GM23338 (cell line): ENCODE measurements around the gene ANKRD40CL.

ENCODE experiments used
- CREB1 ChIP-seq: fragments of 250-450 bp; sonication (Bioruptor Pico); IDR thresholded peaks from 2 replicates; pipeline ENCODE4 v1.5.0; 2020; ENCODE audit warnings: low read depth, mild to moderate bottlenecking, moderate library complexity
- CTCF ChIP-seq, 2 experiments: fragments of 200-600 bp in 1 of 2; sonication (generic) in 1 of 2; conservative IDR thresholded peaks; 2 replicates each; pipeline versions ENCODE4 v1.5.1 to v1.6.1; 2016 to 2017; ENCODE audit warnings: antibody characterized with exemption in 2 of 2, low read depth in 2 of 2, mild to moderate bottlenecking in 2 of 2, moderate library complexity in 1 of 2
- ETS1 ChIP-seq: IDR thresholded peaks from 2 replicates; pipeline ENCODE4 v1.6.1; 2016; ENCODE audit warnings: antibody characterized with exemption
- EZH2 ChIP-seq: fragments of 200-600 bp; sonication (generic); IDR thresholded peaks from one replicate; pipeline ENCODE4 v1.8.0; 2017; ENCODE audit warnings: antibody characterized with exemption, mild to moderate bottlenecking, low read depth; ENCODE audit not compliant: unreplicated experiment
- EZH2phosphoT487 ChIP-seq: fragments of 200-600 bp; sonication (generic); IDR thresholded peaks from one replicate; pipeline ENCODE4 v1.8.1; 2018; ENCODE audit warnings: antibody characterized with exemption; ENCODE audit not compliant: unreplicated experiment
- JUNB ChIP-seq: IDR thresholded peaks from one replicate; pipeline ENCODE4 v1.6.1; 2016; ENCODE audit warnings: antibody characterized with exemption; ENCODE audit not compliant: unreplicated experiment
- NANOG ChIP-seq: IDR thresholded peaks from 2 replicates; pipeline ENCODE4 v1.6.1; 2016; ENCODE audit warnings: antibody characterized with exemption, borderline replicate concordance
- POLR2AphosphoS5 ChIP-seq: IDR thresholded peaks from 2 replicates; pipeline ENCODE4 v1.6.1; 2016; ENCODE audit warnings: antibody characterized with exemption, low read depth
- REST ChIP-seq: IDR thresholded peaks from one replicate; pipeline ENCODE4 v1.6.1; 2018; ENCODE audit warnings: antibody characterized with exemption; ENCODE audit not compliant: unreplicated experiment
- ZNF114 ChIP-seq: fragments of 250-450 bp; sonication (Bioruptor Pico); IDR thresholded peaks from 2 replicates; pipeline ENCODE4 v1.5.0; 2020; ENCODE audit warnings: mild to moderate bottlenecking, moderate library complexity

GRCh38 chr17:50783905-50784304 is 16.6 kb upstream of the ANKRD40CL start:
- TF ChIP-seq POLR2AphosphoS5 (no peak), CTCF (conservative IDR thresholded peaks at IDR 0.05; ENCODE audit: low read depth in 2 of 2) (no peak), CREB1 (CRISPR knock-in tag) (no peak), EZH2phosphoT487 (no peak), ETS1 (no peak), EZH2 (no peak), JUNB (no peak), REST (no peak), NANOG (no peak), ZNF114 (no peak)
